Suprapubic skin (tissue), 4 donors: ENCODE results near the gene LAMB4. TPM values are rescaled to one million over a fixed set of nuclear protein-coding genes. Genes with fewer than 3 reads are reported as not detected.
"Not testable (repeated sequence)": the region's sequence is repeated elsewhere in the genome, so short reads cannot be mapped to it uniquely, and the experiment has no call there.

Experiments
- DNase-seq, 2 donors: peaks; one replicate each; pipeline ENCODE4 v3.0.0-alpha.2; 2019; ENCODE audit warnings: low spot score in 2 of 2
- H3K27ac ChIP-seq: fragments of 200-600 bp; sonication (generic); one replicate; pipeline ENCODE4 v1.5.1; 2019
- H3K27me3 ChIP-seq: fragments of 200-600 bp; sonication (generic); one replicate; pipeline ENCODE4 v1.5.1; 2019
- H3K36me3 ChIP-seq: fragments of 200-600 bp; sonication (generic); one replicate; pipeline ENCODE4 v1.5.1; 2019
- H3K4me1 ChIP-seq: fragments of 200-600 bp; sonication (generic); one replicate; pipeline ENCODE4 v1.5.1; 2019
- H3K4me3 ChIP-seq: fragments of 200-600 bp; sonication (generic); one replicate; pipeline ENCODE4 v1.5.1; 2019; ENCODE audit warnings: mild to moderate bottlenecking
- H3K9me3 ChIP-seq: fragments of 200-600 bp; sonication (generic); one replicate; pipeline ENCODE4 v1.5.1; 2019
- EP300 ChIP-seq: sonication (generic); formaldehyde crosslinking; IDR thresholded peaks from one replicate; pipeline ENCODE4 v1.6.1; 2017; ENCODE audit warnings: antibody characterized with exemption
- POLR2A ChIP-seq, 2 donors: fragments of 450-650 bp; IDR thresholded peaks; one replicate each; pipeline ENCODE4 v1.6.1; 2017; ENCODE audit warnings: antibody characterized with exemption in 2 of 2, mild to moderate bottlenecking in 2 of 2, moderate library complexity in 2 of 2
- POLR2AphosphoS5 ChIP-seq, 3 donors: sonication (generic); formaldehyde crosslinking; IDR thresholded peaks; one replicate each; pipeline ENCODE4 v1.6.1; 2017; ENCODE audit warnings: antibody characterized with exemption in 3 of 3
- WGBS: methylation state at CpG from one replicate; pipeline ENCODE4 v1.1.5; 2018; 5-methylcytosine and 5-hydroxymethylcytosine counted together
- total RNA-seq, 4 donors: library from RNA; depleted of rRNA; stranded (reverse); fragments of >200 nt; gene quantifications; one replicate each; pipeline ENCODE4 v1.1.0, GENCODE V29; 2016
- TF ChIP-seq, protein P1 (sequence below), 2 donors: fragments of 200-600 bp in 1 of 2; fragments of 450-650 bp in 1 of 2; sonication (generic) in 1 of 2; IDR thresholded peaks; one replicate each; pipeline ENCODE4 v1.5.1; 2016 to 2019; ENCODE audit warnings: antibody characterized with exemption in 2 of 2, mild to moderate bottlenecking in 1 of 2, moderate library complexity in 1 of 2

LAMB4 gene
- total RNA-seq, 4 donors from 2014 or later, result 212 to 642 (median 282) TPM

DNA sequence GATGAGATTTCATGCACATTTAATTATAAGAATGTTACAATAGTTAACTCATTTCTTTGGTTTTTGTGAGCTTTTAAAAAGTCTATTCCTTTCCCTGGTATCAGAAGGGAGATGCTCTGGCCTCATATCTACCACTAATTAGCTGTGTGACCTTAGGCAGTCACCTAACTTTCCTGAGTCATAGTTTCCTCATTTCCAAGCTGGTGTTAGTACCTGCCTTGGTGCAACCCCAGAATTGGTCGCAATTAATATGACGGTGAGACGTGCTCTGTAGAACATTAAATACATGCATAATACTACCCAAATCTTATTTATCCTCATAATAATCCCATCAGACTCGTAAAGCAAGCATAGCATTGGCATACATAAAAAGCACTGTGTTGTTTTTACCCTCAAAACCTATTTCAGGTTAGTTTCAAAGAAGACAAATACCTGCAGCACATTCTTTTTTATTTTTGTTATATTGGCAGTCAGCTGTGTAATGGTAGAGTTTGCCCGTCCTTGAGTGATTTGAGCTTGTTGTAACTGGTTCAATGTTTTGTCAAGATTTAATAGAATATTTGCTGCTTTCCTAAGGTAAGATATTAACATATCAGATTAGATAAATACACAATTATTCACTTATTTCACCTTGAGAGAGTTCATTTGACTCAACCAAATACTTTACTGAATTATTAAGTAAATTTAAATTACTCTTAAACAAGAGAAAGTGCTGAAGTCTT, 96.2 kb downstream of the LAMB4 start:
- TF ChIP-seq, protein P1, sequence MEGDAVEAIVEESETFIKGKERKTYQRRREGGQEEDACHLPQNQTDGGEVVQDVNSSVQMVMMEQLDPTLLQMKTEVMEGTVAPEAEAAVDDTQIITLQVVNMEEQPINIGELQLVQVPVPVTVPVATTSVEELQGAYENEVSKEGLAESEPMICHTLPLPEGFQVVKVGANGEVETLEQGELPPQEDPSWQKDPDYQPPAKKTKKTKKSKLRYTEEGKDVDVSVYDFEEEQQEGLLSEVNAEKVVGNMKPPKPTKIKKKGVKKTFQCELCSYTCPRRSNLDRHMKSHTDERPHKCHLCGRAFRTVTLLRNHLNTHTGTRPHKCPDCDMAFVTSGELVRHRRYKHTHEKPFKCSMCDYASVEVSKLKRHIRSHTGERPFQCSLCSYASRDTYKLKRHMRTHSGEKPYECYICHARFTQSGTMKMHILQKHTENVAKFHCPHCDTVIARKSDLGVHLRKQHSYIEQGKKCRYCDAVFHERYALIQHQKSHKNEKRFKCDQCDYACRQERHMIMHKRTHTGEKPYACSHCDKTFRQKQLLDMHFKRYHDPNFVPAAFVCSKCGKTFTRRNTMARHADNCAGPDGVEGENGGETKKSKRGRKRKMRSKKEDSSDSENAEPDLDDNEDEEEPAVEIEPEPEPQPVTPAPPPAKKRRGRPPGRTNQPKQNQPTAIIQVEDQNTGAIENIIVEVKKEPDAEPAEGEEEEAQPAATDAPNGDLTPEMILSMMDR (IDR thresholded peaks at IDR 0.05), result no peak
- TF ChIP-seq POLR2AphosphoS5 (IDR thresholded peaks at IDR 0.05) (no peak), EP300 (no peak), POLR2A (IDR thresholded peaks at IDR 0.05) (no peak)
- no peaks in the 10 kb centered on the region for H3K9me3 ChIP-seq
- H3K4me1 ChIP-seq, result no peaks in the 10 kb centered on the region
- no peaks in the 10 kb centered on the region for H3K27me3 ChIP-seq
- DNase-seq, result no peak
- no peaks in the 10 kb centered on the region for H3K36me3 ChIP-seq
- WGBS, result 72% methylated on average over 5 of the region's 5 CpGs
- no peak overlapping the region for H3K4me3 ChIP-seq
- no peak overlapping the region for H3K27ac ChIP-seq

DNA sequence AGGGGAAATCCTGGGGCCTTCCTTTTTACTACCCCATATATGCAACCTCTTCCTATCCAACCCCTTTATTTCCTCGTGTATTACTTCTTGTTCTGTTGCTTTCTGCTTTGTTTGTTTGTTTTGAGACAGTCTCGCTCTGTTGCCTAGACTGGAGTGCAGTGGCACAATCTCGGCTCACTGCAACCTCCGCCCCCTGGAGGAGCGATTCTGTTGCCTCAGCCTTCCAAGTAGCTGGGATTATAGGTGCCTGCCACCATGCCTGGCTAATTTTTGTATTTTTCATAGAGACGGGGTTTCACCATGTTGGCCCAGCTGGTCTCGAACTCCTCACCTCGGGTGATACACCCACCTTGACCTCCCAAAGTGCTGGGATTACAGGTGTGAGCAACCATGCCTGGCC, 96.9 kb downstream of the LAMB4 start:
- H3K4me1 ChIP-seq, result not testable (repeated sequence)

DNA sequence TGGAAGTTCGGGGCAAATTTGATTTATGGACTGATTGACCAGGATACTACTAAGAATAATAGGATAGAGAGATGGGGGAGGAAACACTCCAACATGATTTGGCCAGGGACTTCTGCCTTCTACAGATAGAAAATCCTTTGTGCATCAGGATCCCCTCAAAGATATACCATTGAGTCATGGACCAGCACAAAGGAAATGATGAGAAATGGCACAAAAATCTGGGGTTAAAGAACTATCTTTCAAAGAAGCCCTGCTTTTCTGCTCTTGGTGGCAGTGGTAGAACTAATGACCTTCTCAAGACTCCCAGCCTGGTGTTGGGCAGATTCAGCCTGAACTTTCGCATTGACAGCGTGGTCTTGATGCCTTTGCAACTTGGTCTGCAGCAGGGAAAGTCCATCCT, 99.6 kb downstream of the LAMB4 start:
- Histone ChIP-seq H3K9me3 (no peaks in the 10 kb centered on the region), H3K36me3 (no peaks in the 10 kb centered on the region), H3K27me3 (no peaks in the 10 kb centered on the region), H3K4me3 (no peak overlapping the region), H3K4me1 (no peaks in the 10 kb centered on the region), H3K27ac (no peak overlapping the region)
- 93% methylated on average over 3 of the region's 3 CpGs for WGBS
- DNase-seq, result no peak
- TF ChIP-seq POLR2AphosphoS5 (IDR thresholded peaks at IDR 0.05), result no peak
- no peak for TF ChIP-seq EP300
- TF ChIP-seq, protein P1 (IDR thresholded peaks at IDR 0.05), result no peak
- no peak for TF ChIP-seq POLR2A (IDR thresholded peaks at IDR 0.05)

More for the DNA sequence above, 96.9 kb downstream of the LAMB4 start:
- not testable (repeated sequence) for DNase-seq, H3K36me3 ChIP-seq, H3K9me3 ChIP-seq, H3K27me3 ChIP-seq, H3K4me3 ChIP-seq, H3K27ac ChIP-seq
- WGBS, result 88% methylated on average over 8 of the region's 8 CpGs

DNA sequence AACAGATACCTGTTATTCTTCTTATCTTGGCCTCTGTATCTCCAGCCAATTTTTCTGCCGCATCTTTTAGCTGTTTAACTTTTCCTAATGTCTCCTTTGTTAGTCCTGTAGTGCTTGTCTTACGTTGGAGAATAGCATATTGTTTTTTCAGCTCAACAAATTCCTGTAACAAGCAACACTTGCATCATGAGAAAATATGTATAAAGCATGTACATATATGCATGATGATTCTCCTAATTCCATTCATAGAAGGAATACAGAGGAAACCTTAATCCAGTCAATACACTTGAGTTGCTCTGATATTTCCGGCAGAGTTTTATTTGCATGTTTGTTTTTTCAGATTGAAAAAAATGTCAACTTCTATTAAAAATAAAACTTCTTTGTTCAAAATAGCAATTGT, 101.1 kb downstream of the LAMB4 start:
- 92% methylated on average over 3 of the region's 3 CpGs for WGBS
- H3K36me3 ChIP-seq, result no peaks in the 10 kb centered on the region
- H3K4me1 ChIP-seq, result no peaks in the 10 kb centered on the region
- H3K27ac ChIP-seq, result no peak overlapping the region
- DNase-seq, result no peak
- no peak for TF ChIP-seq POLR2AphosphoS5 (IDR thresholded peaks at IDR 0.05)
- no peak for TF ChIP-seq POLR2A (IDR thresholded peaks at IDR 0.05)
- TF ChIP-seq, protein P1 (IDR thresholded peaks at IDR 0.05), result no peak
- no peak for TF ChIP-seq EP300
- no peaks in the 10 kb centered on the region for H3K27me3 ChIP-seq
- H3K4me3 ChIP-seq, result no peak overlapping the region
- no peaks in the 10 kb centered on the region for H3K9me3 ChIP-seq

DNA sequence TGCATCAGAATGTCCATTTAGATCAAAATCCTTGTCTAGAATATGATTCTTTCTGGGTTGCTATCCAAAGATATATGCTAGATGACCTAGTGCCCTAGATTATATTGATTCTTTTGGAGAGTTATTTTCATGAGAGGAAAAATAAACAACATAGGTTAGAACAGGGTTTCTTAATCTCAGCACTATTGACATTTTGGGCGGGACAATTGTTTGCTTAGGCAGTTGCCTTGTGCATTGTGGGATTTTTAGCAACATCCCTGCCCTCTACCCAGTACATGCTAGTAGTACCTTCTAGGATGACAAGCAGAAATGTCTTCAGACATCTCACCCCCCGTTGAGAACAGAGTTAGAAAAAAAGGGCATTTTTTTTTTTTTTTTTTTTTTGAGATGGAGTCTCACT, 102.0 kb downstream of the LAMB4 start:
- no peak for DNase-seq
- Histone ChIP-seq H3K9me3 (no peaks in the 10 kb centered on the region), H3K4me3 (no peak overlapping the region), H3K4me1 (no peaks in the 10 kb centered on the region), H3K27me3 (no peaks in the 10 kb centered on the region), H3K27ac (no peak overlapping the region), H3K36me3 (no peaks in the 10 kb centered on the region)
- TF ChIP-seq POLR2A (IDR thresholded peaks at IDR 0.05) (no peak), EP300 (no peak), POLR2AphosphoS5 (IDR thresholded peaks at IDR 0.05) (no peak)
- TF ChIP-seq, protein P1 (IDR thresholded peaks at IDR 0.05), result no peak
- 91% methylated on average over 2 of the region's 2 CpGs for WGBS

DNA sequence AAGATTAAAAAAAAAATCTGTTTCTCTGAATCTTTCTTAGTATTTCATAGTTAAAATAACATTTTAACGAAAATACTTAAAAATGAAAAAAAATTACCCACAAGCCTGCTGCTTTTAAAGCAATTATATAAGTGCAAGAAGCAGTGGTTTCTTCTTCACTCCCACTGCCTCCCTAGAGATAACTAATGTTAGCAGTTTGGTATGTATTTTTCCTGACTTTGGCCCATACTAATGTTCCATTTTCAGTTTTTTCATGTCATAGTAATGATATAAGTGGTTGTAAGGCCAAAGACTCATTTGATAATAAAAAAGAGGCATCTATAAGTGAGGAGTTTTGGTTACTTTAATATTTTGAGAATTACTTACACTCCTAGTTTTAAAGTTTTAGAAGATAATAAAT, 102.9 kb downstream of the LAMB4 start:
- no peaks in the 10 kb centered on the region for H3K36me3 ChIP-seq
- H3K9me3 ChIP-seq, result no peaks in the 10 kb centered on the region
- no peak overlapping the region for H3K4me3 ChIP-seq
- no peak for DNase-seq
- H3K4me1 ChIP-seq, result no peaks in the 10 kb centered on the region
- WGBS, result 83% methylated on average over 1 of the region's 1 CpG
- H3K27ac ChIP-seq, result no peak overlapping the region
- H3K27me3 ChIP-seq, result no peaks in the 10 kb centered on the region
- TF ChIP-seq, protein P1 (IDR thresholded peaks at IDR 0.05), result no peak
- no peak for TF ChIP-seq POLR2AphosphoS5 (IDR thresholded peaks at IDR 0.05)
- no peak for TF ChIP-seq EP300
- TF ChIP-seq POLR2A (IDR thresholded peaks at IDR 0.05), result no peak
